Lower lobe of right lung (tissue), 2 donors: ENCODE data around the gene SCNN1G. TPM values are rescaled to one million over a fixed set of nuclear protein-coding genes. Genes with fewer than 3 reads are reported as not detected.

Experiments
- ATAC-seq, 2 donors: fragments of 200-7000 bp; cut with Tn5 transposase; one replicate each; pipeline ENCODE4 v1.9.1; 2020 to 2022; ENCODE audit warnings: mild to moderate bottlenecking in 2 of 2, moderate library complexity in 2 of 2
- DNase-seq: peaks from one replicate; pipeline ENCODE4 v3.0.0-alpha.2; 2020
- H3K27ac ChIP-seq: fragments of 200-600 bp; one replicate; pipeline ENCODE4 v1.8.0; 2022
- H3K27me3 ChIP-seq: fragments of 200-600 bp; one replicate; pipeline ENCODE4 v1.8.0; 2022; ENCODE audit warnings: low read depth
- H3K36me3 ChIP-seq: fragments of 200-600 bp; one replicate; pipeline ENCODE4 v1.8.0; 2022; ENCODE audit warnings: mild to moderate bottlenecking
- H3K4me1 ChIP-seq: fragments of 200-600 bp; one replicate; pipeline ENCODE4 v1.8.0; 2022
- H3K4me3 ChIP-seq: fragments of 200-600 bp; one replicate; pipeline ENCODE4 v1.8.0; 2022; ENCODE audit warnings: mild to moderate bottlenecking
- H3K9me3 ChIP-seq: fragments of 200-600 bp; one replicate; pipeline ENCODE4 v1.8.0; 2022
- intact Hi-C: fragments of 100-400 bp; cut with DNase I; formaldehyde crosslinking; loops from one replicate; pipeline ENCODE4 v1.11.0; 2022
- total RNA-seq: library from RNA; stranded (reverse); fragmentation: NEBNext Ultra II Directional; extraction: Animal tissue kit (Norgen Biotek cat#: 25700); gene quantifications from one replicate; pipeline ENCODE4 v1.2.1, GENCODE V29; 2021
- TF ChIP-seq, protein P1 (sequence below): fragments of 200-600 bp; IDR thresholded peaks from one replicate; pipeline ENCODE4 v1.8.0; 2022; ENCODE audit warnings: antibody characterized with exemption, mild to moderate bottlenecking
- donor health status: DM: no; HTN: yes; CAD: no; lungs with severe emphysema.

The SCNN1G gene
- total RNA-seq, 1 donor from 2014 or later: 7.6 TPM

DNA sequence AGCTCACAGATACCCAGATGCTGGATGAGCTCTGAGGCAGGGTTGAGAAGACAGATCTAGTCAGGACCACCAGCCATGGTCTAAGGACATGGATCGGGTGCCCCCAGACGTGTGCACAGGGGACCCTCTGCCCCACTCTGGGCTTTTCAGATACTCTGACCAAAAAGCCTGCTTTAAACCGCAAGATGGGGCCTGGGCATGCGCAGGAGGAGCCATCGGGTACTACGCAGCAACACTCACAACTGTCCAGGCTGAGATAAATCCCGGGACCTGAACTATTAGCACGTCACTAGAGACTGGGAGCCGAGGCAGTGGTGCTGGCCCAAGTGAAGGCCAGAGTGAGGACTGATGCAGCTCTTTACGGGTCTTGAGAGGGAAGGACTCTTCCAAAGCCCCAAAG is 32.9 kb downstream of the SCNN1G start:
- intact Hi-C loops: no loop called here
- ATAC-seq (no peak), DNase-seq (no peak)
- H3K27me3 ChIP-seq: no peaks in the 10 kb centered on the region
- H3K9me3 ChIP-seq: no peaks in the 10 kb centered on the region
- no peaks in the 10 kb centered on the region for H3K36me3 ChIP-seq
- no peak overlapping the region for H3K4me3 ChIP-seq
- TF ChIP-seq, protein P1, sequence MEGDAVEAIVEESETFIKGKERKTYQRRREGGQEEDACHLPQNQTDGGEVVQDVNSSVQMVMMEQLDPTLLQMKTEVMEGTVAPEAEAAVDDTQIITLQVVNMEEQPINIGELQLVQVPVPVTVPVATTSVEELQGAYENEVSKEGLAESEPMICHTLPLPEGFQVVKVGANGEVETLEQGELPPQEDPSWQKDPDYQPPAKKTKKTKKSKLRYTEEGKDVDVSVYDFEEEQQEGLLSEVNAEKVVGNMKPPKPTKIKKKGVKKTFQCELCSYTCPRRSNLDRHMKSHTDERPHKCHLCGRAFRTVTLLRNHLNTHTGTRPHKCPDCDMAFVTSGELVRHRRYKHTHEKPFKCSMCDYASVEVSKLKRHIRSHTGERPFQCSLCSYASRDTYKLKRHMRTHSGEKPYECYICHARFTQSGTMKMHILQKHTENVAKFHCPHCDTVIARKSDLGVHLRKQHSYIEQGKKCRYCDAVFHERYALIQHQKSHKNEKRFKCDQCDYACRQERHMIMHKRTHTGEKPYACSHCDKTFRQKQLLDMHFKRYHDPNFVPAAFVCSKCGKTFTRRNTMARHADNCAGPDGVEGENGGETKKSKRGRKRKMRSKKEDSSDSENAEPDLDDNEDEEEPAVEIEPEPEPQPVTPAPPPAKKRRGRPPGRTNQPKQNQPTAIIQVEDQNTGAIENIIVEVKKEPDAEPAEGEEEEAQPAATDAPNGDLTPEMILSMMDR: no peak
- no peak overlapping the region for H3K27ac ChIP-seq
- H3K4me1 ChIP-seq: no peaks in the 10 kb centered on the region

- Histone ChIP-seq H3K9me3 (no peaks in the 10 kb centered on the region), H3K27ac (no peak overlapping the region), H3K36me3 (no peaks in the 10 kb centered on the region), H3K4me1 (no peaks in the 10 kb centered on the region), H3K27me3 (no peaks in the 10 kb centered on the region), H3K4me3 (no peak overlapping the region)
- DNase-seq: no peak
- intact Hi-C loops: no loop called here
- TF ChIP-seq, protein P1: no peak
- no peak for ATAC-seq
Measured at GRCh38 chr16:23216658-23217246, 34.2 kb downstream of the SCNN1G start.

- TF ChIP-seq, protein P1: no peak
- Histone ChIP-seq H3K36me3 (no peaks in the 10 kb centered on the region), H3K27me3 (no peaks in the 10 kb centered on the region), H3K4me3 (no peak overlapping the region), H3K9me3 (no peaks in the 10 kb centered on the region), H3K4me1 (no peaks in the 10 kb centered on the region), H3K27ac (no peak overlapping the region)
- ATAC-seq (no peak), DNase-seq (no peak)
- intact Hi-C loops: no loop called here
Measured at GRCh38 chr16:23217646-23218045, 35.1 kb downstream of the SCNN1G start.

GRCh38 chr16:23222929-23223328 is 40.4 kb downstream of the SCNN1G start:
- Histone ChIP-seq H3K4me3 (no peak overlapping the region), H3K4me1 (no peaks in the 10 kb centered on the region), H3K9me3 (no peaks in the 10 kb centered on the region), H3K27ac (no peak overlapping the region), H3K27me3 (no peaks in the 10 kb centered on the region), H3K36me3 (no peaks in the 10 kb centered on the region)
- TF ChIP-seq, protein P1: no peak
- ATAC-seq (no peak), DNase-seq (no peak)
- intact Hi-C loops: no loop called here

DNA sequence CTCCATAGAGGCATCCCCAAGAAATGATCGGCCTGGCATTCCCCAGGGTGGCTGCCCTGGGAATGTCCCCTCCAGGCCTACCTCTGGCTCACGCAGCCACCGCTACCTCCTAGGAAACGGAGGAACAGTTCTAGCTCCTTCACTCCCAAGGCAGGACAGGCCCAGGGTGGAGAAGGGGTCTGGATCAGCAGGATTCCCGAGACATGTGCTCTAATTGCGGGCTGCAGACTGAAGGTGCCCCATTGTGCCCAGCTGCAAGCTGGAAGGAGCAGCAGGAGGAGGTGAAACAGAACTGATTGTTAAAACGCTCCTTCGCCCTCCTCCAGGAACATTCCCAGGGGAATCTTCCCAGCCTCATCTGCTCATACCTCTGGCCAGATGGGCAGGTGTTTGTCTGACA is 40.8 kb downstream of the SCNN1G start:
- H3K27ac ChIP-seq: no peak overlapping the region
- ATAC-seq (no peak), DNase-seq (no peak)
- no peak overlapping the region for H3K4me3 ChIP-seq
- no peaks in the 10 kb centered on the region for H3K4me1 ChIP-seq
- no peaks in the 10 kb centered on the region for H3K27me3 ChIP-seq
- intact Hi-C loops: no loop called here
- H3K36me3 ChIP-seq: no peaks in the 10 kb centered on the region
- TF ChIP-seq, protein P1: no peak
- no peaks in the 10 kb centered on the region for H3K9me3 ChIP-seq
